OCI-LY1 (cell line): Measurements from ENCODE around the gene AVP.

ENCODE experiments used
- CTCF ChIP-seq: fragments of 200-600 bp; sonication (generic), shearing (Covaris generic); IDR thresholded peaks from 2 replicates; pipeline ENCODE4 v1.5.1; 2017; ENCODE audit warnings: mild to moderate bottlenecking, antibody characterized with exemption, low read length, moderate library complexity, mixed read lengths
- EZH2 ChIP-seq: fragments of 200-600 bp; sonication (generic), shearing (Covaris generic); IDR thresholded peaks from 2 replicates; pipeline ENCODE4 v1.8.0; 2017; ENCODE audit warnings: borderline replicate concordance, mixed run types, mild to moderate bottlenecking, antibody characterized with exemption, low read length, moderate library complexity, mixed read lengths

GRCh38 chr20:3129094-3129493 is 44.6 kb upstream of the AVP start:
- TF ChIP-seq CTCF (no peak), EZH2 (no peak)
